ENCODE measurements around the gene AXL.

Gene AXL

DNA sequence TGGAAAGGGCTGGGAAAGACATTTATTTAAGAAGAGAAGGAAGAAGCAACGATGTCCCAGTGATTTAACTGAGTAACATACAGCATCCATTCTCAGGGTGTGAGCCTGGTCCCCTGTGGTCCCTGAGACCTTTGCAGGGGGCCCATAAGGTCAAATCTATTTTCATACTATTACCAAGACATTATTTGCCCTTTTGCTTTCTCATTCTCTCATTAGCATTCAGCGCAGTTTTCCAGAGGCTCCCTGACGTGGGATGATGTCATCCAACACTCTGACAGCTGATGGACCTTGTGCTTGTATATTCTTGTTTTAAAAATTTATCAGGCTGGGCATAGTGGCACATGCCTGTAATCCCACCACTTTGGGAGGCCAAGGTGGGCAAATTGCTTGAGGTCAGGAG, 26.8 kb downstream of the AXL start:
- H3K9ac ChIP-seq (ENCODE audit: low read depth, low read length): no peak overlapping the region
- H3K4me3 ChIP-seq (ENCODE audit: low read depth, low read length): no peak overlapping the region
- H3K27me3 ChIP-seq (ENCODE audit: control insufficient read depth, insufficient read depth, low read length): no peaks in the 10 kb centered on the region
- H3K4me1 ChIP-seq (ENCODE audit: control insufficient read depth, insufficient read depth, low read length): no peaks in the 10 kb centered on the region
- H3K9me3 ChIP-seq (ENCODE audit: control insufficient read depth, insufficient read depth, low read length): no peaks in the 10 kb centered on the region
- H3K36me3 ChIP-seq (ENCODE audit: control insufficient read depth, insufficient read depth, low read length): peaks cover 31% of the 10 kb centered on the region

GRCh38 chr19:41248895-41249294, 29.9 kb downstream of the AXL start:
- H3K9me3 ChIP-seq (ENCODE audit: control insufficient read depth, insufficient read depth, low read length): no peaks in the 10 kb centered on the region
- H3K27me3 ChIP-seq (ENCODE audit: control insufficient read depth, insufficient read depth, low read length): no peaks in the 10 kb centered on the region
- peaks cover 35% of the 10 kb centered on the region for H3K36me3 ChIP-seq (ENCODE audit: control insufficient read depth, insufficient read depth, low read length)
- H3K4me1 ChIP-seq (ENCODE audit: control insufficient read depth, insufficient read depth, low read length): no peaks in the 10 kb centered on the region
- H3K9ac ChIP-seq (ENCODE audit: low read depth, low read length): no peak overlapping the region
- H3K4me3 ChIP-seq (ENCODE audit: low read depth, low read length): no peak overlapping the region

- Histone ChIP-seq H3K9me3 (ENCODE audit: control insufficient read depth, insufficient read depth, low read length) (no peaks in the 10 kb centered on the region), H3K4me3 (ENCODE audit: low read depth, low read length) (no peak overlapping the region), H3K9ac (ENCODE audit: low read depth, low read length) (no peak overlapping the region), H3K4me1 (ENCODE audit: control insufficient read depth, insufficient read depth, low read length) (no peaks in the 10 kb centered on the region), H3K27me3 (ENCODE audit: control insufficient read depth, insufficient read depth, low read length) (no peaks in the 10 kb centered on the region), H3K36me3 (ENCODE audit: control insufficient read depth, insufficient read depth, low read length) (peaks cover 35% of the 10 kb centered on the region)
These were observed 30.8 kb downstream of the AXL start for GRCh38 chr19:41249707-41250423.

DNA sequence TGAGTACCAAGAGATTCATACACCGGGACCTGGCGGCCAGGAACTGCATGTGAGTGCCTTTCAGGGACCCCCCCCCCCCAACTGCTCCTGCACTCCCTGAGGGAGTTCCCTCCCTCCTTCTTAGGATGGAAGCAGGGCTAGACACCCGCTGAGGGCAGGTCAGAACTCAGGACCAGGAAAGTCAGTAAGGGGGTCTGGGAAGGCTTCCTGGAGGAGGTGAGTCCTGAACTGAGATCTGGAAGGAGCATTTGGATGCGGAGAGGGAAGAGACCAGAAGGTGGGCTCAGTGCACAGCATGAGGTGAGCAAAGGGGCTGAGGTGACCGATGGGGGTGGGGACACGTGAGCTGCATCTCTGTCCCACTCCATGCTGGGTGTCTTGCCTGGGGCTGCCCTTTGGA, 34.6 kb downstream of the AXL start:
- no peaks in the 10 kb centered on the region for H3K9me3 ChIP-seq (ENCODE audit: control insufficient read depth, insufficient read depth, low read length)
- H3K27me3 ChIP-seq (ENCODE audit: control insufficient read depth, insufficient read depth, low read length): no peaks in the 10 kb centered on the region
- no peak overlapping the region for H3K9ac ChIP-seq (ENCODE audit: low read depth, low read length)
- no peaks in the 10 kb centered on the region for H3K4me1 ChIP-seq (ENCODE audit: control insufficient read depth, insufficient read depth, low read length)
- H3K4me3 ChIP-seq (ENCODE audit: low read depth, low read length): no peak overlapping the region
- H3K36me3 ChIP-seq (ENCODE audit: control insufficient read depth, insufficient read depth, low read length): peaks cover 43% of the 10 kb centered on the region

DNA sequence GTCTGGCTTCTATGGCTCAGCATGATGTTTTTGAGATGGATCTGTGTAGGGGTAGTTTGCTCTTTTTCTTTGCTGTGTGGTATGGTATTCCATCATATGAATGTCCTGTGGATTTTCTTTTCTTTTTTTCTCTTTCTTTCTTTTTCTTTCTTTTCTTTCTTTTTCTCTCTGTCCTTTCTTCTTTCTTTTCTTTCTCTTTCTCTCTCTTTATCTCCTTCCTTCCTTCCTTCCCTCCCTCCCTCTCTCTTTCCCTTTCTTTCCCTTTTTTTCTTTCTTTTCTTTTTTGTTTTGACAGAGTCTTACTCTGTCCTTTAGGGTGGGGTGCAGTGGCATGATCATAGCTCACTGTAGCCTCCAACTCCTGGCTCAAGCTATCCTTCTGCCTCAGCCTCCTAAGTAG, 36.1 kb downstream of the AXL start:
- Histone ChIP-seq H3K4me3 (ENCODE audit: low read depth, low read length) (no peak overlapping the region), H3K27me3 (ENCODE audit: control insufficient read depth, insufficient read depth, low read length) (no peaks in the 10 kb centered on the region), H3K9me3 (ENCODE audit: control insufficient read depth, insufficient read depth, low read length) (no peaks in the 10 kb centered on the region), H3K9ac (ENCODE audit: low read depth, low read length) (no peak overlapping the region), H3K36me3 (ENCODE audit: control insufficient read depth, insufficient read depth, low read length) (peaks cover 45% of the 10 kb centered on the region), H3K4me1 (ENCODE audit: control insufficient read depth, insufficient read depth, low read length) (no peaks in the 10 kb centered on the region)

DNA sequence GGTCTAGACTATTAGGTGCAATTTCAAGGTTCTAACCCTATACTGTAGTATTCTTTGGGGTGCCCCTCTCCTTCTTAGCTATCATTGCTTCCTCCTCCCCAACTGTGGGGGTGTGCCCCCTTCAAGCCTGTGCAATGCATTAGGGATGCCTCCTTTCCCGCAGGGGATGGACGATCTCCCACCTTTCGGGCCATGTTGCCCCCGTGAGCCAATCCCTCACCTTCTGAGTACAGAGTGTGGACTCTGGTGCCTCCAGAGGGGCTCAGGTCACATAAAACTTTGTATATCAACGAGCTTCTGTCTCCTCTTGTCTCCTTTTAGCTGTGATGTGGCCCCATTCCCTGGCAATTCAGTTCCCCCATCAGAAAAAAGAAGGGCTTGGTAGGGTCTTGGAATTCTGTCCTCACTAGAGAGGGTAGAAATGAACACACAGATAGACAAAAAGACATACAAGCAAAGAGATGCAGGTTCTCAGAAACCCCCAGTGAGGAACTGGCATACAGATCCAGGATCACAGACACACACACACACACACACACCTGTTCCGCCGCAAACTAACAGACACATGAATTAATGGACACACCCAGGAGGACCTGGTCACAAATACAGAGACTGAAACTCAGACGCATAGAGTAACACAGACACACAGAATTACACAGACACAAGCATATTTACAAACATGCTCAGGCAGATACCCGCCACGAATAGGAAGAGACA, 42.6 kb downstream of the AXL start:
- H3K9ac ChIP-seq (ENCODE audit: low read depth, low read length): no peak overlapping the region
- peak overlapping the region; percentile 98 for H3K4me3 ChIP-seq (ENCODE audit: low read depth, low read length)
- H3K9me3 ChIP-seq (ENCODE audit: control insufficient read depth, insufficient read depth, low read length): no peaks in the 10 kb centered on the region
- peaks cover 19% of the 10 kb centered on the region for H3K36me3 ChIP-seq (ENCODE audit: control insufficient read depth, insufficient read depth, low read length)
- peaks cover 2% of the 10 kb centered on the region for H3K4me1 ChIP-seq (ENCODE audit: control insufficient read depth, insufficient read depth, low read length)
- H3K27me3 ChIP-seq (ENCODE audit: control insufficient read depth, insufficient read depth, low read length): no peaks in the 10 kb centered on the region

GRCh38 chr19:41263042-41263849, 44.2 kb downstream of the AXL start:
- Histone ChIP-seq H3K36me3 (ENCODE audit: control insufficient read depth, insufficient read depth, low read length) (peaks cover 15% of the 10 kb centered on the region), H3K4me1 (ENCODE audit: control insufficient read depth, insufficient read depth, low read length) (peaks cover 3% of the 10 kb centered on the region), H3K27me3 (ENCODE audit: control insufficient read depth, insufficient read depth, low read length) (no peaks in the 10 kb centered on the region), H3K4me3 (ENCODE audit: low read depth, low read length) (peak overlapping the region; percentile 98), H3K9me3 (ENCODE audit: control insufficient read depth, insufficient read depth, low read length) (no peaks in the 10 kb centered on the region), H3K9ac (ENCODE audit: low read depth, low read length) (peak overlapping the region; percentile 97)

- Histone ChIP-seq H3K27me3 (ENCODE audit: control insufficient read depth, insufficient read depth, low read length) (no peaks in the 10 kb centered on the region), H3K9ac (ENCODE audit: low read depth, low read length) (peak within 1 kb of the TSS; percentile 97), H3K4me3 (ENCODE audit: low read depth, low read length) (peak within 1 kb of the TSS; percentile 98), H3K36me3 (ENCODE audit: control insufficient read depth, insufficient read depth, low read length) (peaks cover 22% of the 10 kb centered on the region), H3K4me1 (ENCODE audit: control insufficient read depth, insufficient read depth, low read length) (peaks cover 3% of the 10 kb centered on the region), H3K9me3 (ENCODE audit: control insufficient read depth, insufficient read depth, low read length) (no peaks in the 10 kb centered on the region)
These were observed 45.0 kb downstream of the AXL start, which contains the start of gene HNRNPUL1 for GRCh38 chr19:41263850-41264580. Gene HNRNPUL1 (plus strand): TSS chr19:41264372. CDS start chr19:41264504, 132 bp downstream.

DNA sequence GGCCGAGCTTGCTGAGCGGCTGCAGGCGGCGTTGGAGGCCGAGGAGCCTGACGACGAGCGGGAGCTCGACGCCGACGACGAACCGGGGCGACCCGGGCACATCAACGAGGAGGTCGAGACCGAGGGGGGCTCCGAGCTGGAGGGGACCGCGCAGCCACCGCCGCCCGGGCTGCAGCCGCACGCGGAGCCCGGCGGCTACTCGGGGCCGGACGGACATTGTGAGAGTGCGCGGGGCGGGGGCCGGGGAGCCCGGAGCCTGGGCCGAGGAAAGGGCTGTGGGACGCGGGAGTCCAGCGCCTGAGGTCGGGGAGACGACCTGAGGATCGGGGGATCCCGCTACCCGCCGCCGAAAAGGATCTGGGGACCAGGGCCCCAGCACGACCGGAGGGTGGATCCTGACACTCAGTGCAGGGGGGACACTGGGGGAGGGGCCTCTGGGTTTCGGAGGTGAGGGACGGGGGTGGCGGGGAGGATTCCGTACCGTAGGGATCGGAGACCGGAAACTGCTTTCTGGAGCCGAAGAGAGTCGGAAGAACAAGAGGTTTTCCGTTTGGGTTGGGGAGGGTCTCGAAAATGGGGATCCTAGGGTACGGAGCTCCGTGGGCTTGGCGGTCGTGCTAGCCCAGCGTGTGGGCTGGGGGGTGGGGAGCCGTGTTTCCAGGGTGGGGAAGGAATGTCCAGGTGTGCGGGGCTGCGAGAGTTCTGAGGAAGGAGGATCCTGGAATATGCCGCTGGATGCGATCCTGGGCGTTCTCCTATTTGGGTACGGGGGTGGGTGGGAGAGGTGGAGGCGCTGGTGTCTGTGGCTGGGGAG, 45.8 kb downstream of the AXL start:
- Histone ChIP-seq H3K36me3 (ENCODE audit: control insufficient read depth, insufficient read depth, low read length) (peaks cover 22% of the 10 kb centered on the region), H3K9me3 (ENCODE audit: control insufficient read depth, insufficient read depth, low read length) (no peaks in the 10 kb centered on the region), H3K4me3 (ENCODE audit: low read depth, low read length) (peak overlapping the region; percentile 87), H3K27me3 (ENCODE audit: control insufficient read depth, insufficient read depth, low read length) (no peaks in the 10 kb centered on the region), H3K9ac (ENCODE audit: low read depth, low read length) (peak overlapping the region; percentile 96), H3K4me1 (ENCODE audit: control insufficient read depth, insufficient read depth, low read length) (peaks cover 3% of the 10 kb centered on the region)

GRCh38 chr19:41265395-41266153, 46.6 kb downstream of the AXL start:
- no peaks in the 10 kb centered on the region for H3K27me3 ChIP-seq (ENCODE audit: control insufficient read depth, insufficient read depth, low read length)
- H3K36me3 ChIP-seq (ENCODE audit: control insufficient read depth, insufficient read depth, low read length): peaks cover 29% of the 10 kb centered on the region

More at GRCh38 chr19:41265395-41266153, 46.6 kb downstream of the AXL start:
- Histone ChIP-seq H3K9me3 (ENCODE audit: control insufficient read depth, insufficient read depth, low read length) (no peaks in the 10 kb centered on the region), H3K9ac (ENCODE audit: low read depth, low read length) (peak overlapping the region; percentile 96), H3K4me3 (ENCODE audit: low read depth, low read length) (peak overlapping the region; percentile 87), H3K4me1 (ENCODE audit: control insufficient read depth, insufficient read depth, low read length) (peaks cover 3% of the 10 kb centered on the region)

Measured in iPS-15b (cell line).